Brain microvascular endothelial cell (primary cell): Measurements from ENCODE around the gene TNFRSF19.
A peak's percentile ranks its signal among the peaks of the same experiment; 100 is the strongest.

ENCODE experiments used
- DNase-seq: peaks from one replicate; pipeline ENCODE4 v3.0.0-alpha.2; 2020
- H3K27ac ChIP-seq: fragments of 250-450 bp; sonication (Bioruptor Pico); 2 replicates; pipeline ENCODE4 v1.5.1; 2020; ENCODE audit warnings: mild to moderate bottlenecking, moderate library complexity
- H3K27me3 ChIP-seq: fragments of 250-450 bp; sonication (Bioruptor Pico); replicated peaks from 2 replicates; pipeline ENCODE4 v1.5.1; 2020; ENCODE audit warnings: mild to moderate bottlenecking
- H3K36me3 ChIP-seq: fragments of 250-450 bp; sonication (Bioruptor Pico); replicated peaks from 2 replicates; pipeline ENCODE4 v1.5.1; 2020; ENCODE audit warnings: mild to moderate bottlenecking
- H3K4me3 ChIP-seq: 2 replicates; pipeline ENCODE4 v1.5.1; 2011; ENCODE audit warnings: low read depth, mild to moderate bottlenecking, control low read depth, low read length, moderate library complexity
- in situ Hi-C: cut with HindIII; loops from 2 replicates; pipeline ENCODE4 v1.10.0; 2017; ENCODE audit warnings: low sequenced_read_pairs, low pct_ligation_motif_present
- TF ChIP-seq, protein P1 (sequence below): IDR thresholded peaks from 2 replicates; pipeline ENCODE4 v1.5.1; 2011; ENCODE audit warnings: low read depth, mild to moderate bottlenecking, moderate library complexity, low read length, control low read depth, inconsistent platforms; ENCODE audit errors: missing control alignments

Gene TNFRSF19

DNA sequence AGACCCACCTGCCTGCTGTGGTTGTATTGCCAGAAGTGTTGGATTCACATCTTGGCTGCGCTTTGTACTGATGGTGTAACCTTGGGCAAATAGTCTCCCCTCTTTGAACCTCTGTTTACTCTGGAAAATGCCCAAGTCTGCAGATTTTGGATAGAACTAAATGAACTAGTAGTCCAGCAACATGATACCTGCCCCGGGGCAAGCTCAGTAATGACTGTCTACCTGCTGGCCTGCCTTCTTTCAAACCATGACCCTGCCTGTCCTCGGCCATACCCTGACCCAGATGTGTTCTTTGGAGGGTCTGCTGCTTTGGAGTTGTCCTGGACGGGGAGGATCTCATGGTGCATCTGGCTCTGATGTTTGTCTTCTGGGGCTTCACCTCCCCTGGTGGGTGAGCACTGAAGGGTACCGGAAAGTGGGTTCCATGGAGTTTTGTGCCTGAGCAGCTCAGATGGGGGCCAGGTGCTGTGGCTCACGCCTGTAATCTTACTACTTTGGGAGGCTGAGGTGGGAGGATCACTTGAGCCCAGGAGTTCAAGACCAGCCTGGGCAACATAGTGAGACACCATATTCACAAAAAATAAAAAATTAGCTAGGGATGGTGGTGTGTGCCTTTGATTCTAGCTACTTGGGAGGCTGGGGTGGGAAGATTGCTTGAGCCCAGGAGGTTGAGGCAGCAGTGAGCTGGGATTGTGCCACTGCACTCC, 59.5 kb downstream of the TNFRSF19 start:
- no peak overlapping the region for H3K4me3 ChIP-seq
- H3K27ac ChIP-seq: no peak overlapping the region
- H3K36me3 ChIP-seq: no peaks in the 10 kb centered on the region
- TF ChIP-seq, protein P1, sequence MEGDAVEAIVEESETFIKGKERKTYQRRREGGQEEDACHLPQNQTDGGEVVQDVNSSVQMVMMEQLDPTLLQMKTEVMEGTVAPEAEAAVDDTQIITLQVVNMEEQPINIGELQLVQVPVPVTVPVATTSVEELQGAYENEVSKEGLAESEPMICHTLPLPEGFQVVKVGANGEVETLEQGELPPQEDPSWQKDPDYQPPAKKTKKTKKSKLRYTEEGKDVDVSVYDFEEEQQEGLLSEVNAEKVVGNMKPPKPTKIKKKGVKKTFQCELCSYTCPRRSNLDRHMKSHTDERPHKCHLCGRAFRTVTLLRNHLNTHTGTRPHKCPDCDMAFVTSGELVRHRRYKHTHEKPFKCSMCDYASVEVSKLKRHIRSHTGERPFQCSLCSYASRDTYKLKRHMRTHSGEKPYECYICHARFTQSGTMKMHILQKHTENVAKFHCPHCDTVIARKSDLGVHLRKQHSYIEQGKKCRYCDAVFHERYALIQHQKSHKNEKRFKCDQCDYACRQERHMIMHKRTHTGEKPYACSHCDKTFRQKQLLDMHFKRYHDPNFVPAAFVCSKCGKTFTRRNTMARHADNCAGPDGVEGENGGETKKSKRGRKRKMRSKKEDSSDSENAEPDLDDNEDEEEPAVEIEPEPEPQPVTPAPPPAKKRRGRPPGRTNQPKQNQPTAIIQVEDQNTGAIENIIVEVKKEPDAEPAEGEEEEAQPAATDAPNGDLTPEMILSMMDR: no peak
- in situ Hi-C loops: no loop called here
- no peaks in the 10 kb centered on the region for H3K27me3 ChIP-seq
- no peak for DNase-seq

DNA sequence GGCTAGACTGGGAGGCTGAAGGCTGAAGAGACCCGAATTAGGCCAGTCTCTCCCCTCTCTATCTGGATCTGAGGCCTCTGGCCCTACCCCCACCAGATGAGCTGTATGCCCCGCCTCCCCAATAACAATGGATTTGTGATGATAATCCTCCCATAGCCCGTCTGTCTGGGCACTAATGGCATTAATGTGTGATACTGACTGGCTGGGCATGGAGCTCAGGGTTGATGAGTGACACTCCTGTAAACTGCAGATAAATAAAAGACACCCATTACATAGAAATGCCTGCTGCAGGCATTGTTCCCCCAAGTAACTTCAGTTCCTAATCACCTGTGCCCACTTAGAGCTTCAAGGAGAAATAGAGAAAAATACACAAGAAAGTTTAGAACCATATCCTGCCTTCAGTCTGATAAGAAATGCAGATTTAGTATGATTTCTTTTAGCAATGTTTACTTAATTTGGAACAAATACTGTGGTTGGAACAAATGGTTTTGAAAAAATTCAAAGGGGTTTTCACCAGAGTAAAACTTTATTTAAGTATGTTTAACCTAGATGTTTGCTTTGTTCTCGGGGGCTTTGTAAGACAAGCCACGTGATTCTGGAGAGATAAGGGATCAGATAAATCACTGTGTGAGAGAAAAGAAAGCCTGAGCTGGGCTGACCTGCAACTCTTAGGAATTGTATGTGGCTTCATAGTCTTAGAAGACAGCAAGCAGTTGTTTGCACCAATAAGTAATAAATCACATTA, 60.3 kb downstream of the TNFRSF19 start:
- DNase-seq: peak; percentile 28
- in situ Hi-C loops: no loop called here
- Histone ChIP-seq H3K36me3 (no peaks in the 10 kb centered on the region), H3K27me3 (no peaks in the 10 kb centered on the region), H3K27ac (no peak overlapping the region), H3K4me3 (no peak overlapping the region)
- TF ChIP-seq, protein P1: no peak

DNA sequence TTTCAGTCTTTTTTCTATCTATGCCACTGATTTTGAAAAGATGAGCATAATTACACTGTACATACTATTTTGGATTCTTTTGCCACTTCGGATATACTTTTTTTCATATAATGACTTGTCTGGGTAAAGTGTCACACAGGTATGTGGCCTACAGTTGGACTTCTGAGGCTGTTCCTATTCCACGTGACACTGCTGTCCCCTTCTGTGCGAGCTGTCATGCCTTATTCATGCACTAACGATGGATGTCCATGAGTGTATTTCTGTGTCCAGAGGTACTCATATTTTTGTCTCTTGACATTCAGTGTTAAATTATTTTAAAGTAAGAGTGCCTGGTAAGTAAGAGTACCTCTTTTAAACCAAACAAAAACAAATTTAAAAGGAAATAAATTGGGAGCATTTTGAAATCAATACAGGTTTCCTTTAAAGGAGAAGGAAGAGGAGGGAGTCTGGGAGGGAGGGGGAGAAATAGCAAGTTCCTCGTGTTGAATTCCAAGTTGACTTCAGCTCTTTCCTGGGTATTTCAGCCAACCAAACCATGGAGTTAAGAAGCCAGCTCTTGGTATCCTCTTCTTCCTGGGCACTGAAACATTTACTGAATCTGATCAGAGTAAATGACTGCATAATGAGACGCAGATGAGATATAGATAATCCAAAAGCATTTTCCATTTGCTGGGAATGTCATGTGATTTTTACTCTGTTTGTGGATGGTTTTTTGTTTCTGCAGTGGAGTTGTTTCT, 61.3 kb downstream of the TNFRSF19 start:
- Histone ChIP-seq H3K36me3 (no peaks in the 10 kb centered on the region), H3K27ac (no peak overlapping the region), H3K4me3 (no peak overlapping the region), H3K27me3 (no peaks in the 10 kb centered on the region)
- no peak for DNase-seq
- in situ Hi-C loops: no loop called here
- TF ChIP-seq, protein P1: no peak

DNA sequence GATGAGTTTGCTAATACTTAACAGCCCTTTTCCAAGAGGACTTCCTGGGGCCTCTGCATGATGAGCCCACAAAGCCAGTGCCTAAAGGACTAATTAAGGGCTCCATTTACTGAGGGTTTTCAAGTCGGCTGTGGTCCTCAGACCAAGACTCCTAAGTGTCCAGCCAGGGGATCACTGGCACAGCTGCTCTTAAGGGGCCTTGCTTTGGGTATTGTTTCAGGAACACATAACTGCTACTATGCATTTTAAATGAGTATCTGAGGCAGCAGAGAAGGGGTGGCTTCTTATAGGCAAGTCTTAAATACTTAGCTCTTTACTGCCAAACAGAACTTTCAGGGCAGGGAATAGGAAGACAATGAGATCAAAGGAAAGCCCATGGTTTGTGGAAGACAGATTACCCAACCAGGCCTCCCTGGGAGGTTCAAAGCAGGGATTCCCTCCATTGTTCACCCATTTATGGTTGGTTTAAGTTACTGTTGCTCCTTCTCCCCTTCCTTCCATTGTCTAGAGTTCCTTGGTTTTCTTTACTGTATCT, 61.9 kb downstream of the TNFRSF19 start:
- H3K27me3 ChIP-seq: no peaks in the 10 kb centered on the region
- in situ Hi-C loops: no loop called here

DNA sequence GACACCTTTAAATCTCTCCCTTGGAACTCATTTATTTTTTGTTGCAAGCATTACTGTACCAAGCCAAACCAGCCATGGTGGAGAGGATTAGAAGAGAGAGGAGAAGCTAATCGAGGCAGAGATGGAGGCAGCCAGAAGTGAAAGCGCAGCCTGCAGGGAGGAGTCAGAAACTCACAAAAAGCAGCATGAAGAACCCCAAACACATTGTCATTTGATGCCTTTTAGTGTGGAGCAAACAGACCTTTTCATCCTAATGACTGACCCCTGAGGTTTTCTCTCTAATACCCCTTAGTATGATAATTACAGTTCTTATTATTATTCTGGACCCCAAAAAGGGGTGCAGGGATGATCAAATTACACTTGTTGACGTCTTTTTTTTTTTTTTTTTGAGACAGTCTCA, 62.5 kb downstream of the TNFRSF19 start:
- TF ChIP-seq, protein P1: no peak

More for the DNA sequence above, 61.9 kb downstream of the TNFRSF19 start:
- H3K27ac ChIP-seq: no peak overlapping the region
- TF ChIP-seq, protein P1: no peak
- H3K36me3 ChIP-seq: no peaks in the 10 kb centered on the region
- DNase-seq: no peak
- H3K4me3 ChIP-seq: no peak overlapping the region

More for the DNA sequence above, 62.5 kb downstream of the TNFRSF19 start:
- Histone ChIP-seq H3K4me3 (no peak overlapping the region), H3K36me3 (no peaks in the 10 kb centered on the region), H3K27ac (no peak overlapping the region), H3K27me3 (no peaks in the 10 kb centered on the region)
- no peak for DNase-seq
- in situ Hi-C loops: no loop called here
